ENCODE measurements around the gene SERP2. TPM values are rescaled to one million over a fixed set of nuclear protein-coding genes. Genes with fewer than 3 reads are reported as not detected.

SERP2 gene
- total and polyA plus RNA-seq, 10 of the 15 experiments (the other 5 are each of a cell fraction or from before 2014, with no cell fraction given), result not detected

GRCh38 chr13:44397766-44398223 is 24.2 kb downstream of the SERP2 start:
- RAD21 ChIA-PET (ENCODE audit: unreplicated experiment), result no interaction called here
- intact Hi-C loops (cut with micrococcal nuclease; ENCODE audit: unreplicated experiment) (no loop called here), in situ Hi-C loops (cut with MboI) (no loop called here)
- TF ChIP-seq FOS (IDR thresholded peaks at IDR 0.05; ENCODE audit: borderline replicate concordance, extremely low read depth, insufficient read length), result no peak
- TF ChIP-seq SUPT20H (IDR thresholded peaks at IDR 0.05; ENCODE audit: borderline replicate concordance, control insufficient read depth, low read depth, low read length), result no peak
- no peak for TF ChIP-seq NBN (IDR thresholded peaks at IDR 0.05)
- TF ChIP-seq SMAD5 (IDR thresholded peaks at IDR 0.05; ENCODE audit: low read depth), result no peak
- TF ChIP-seq POLR2AphosphoS5 (IDR thresholded peaks at IDR 0.05; ENCODE audit: low read length), result no peak
- no peak for TF ChIP-seq ZNF687 (IDR thresholded peaks at IDR 0.05)
- TF ChIP-seq MTA3 (IDR thresholded peaks at IDR 0.05; ENCODE audit: borderline replicate concordance, low read length), result no peak
- no peak for TF ChIP-seq ZBTB4 (CRISPR knock-in tag; IDR thresholded peaks at IDR 0.05)
- TF ChIP-seq NFYB (IDR thresholded peaks at IDR 0.05; ENCODE audit: insufficient read depth, low read depth, low read length), result no peak
- TF ChIP-seq HDGF (IDR thresholded peaks at IDR 0.05), result no peak
- no peak for TF ChIP-seq STAT3 (IDR thresholded peaks at IDR 0.05; ENCODE audit: low read depth, low read length)
- TF ChIP-seq SIX5 (IDR thresholded peaks at IDR 0.05; ENCODE audit: low read depth, low read length, severe bottlenecking), result no peak
- TF ChIP-seq TARDBP (IDR thresholded peaks at IDR 0.05; ENCODE audit: borderline replicate concordance), result no peak
- no peaks in the 10 kb centered on the region; a peak in 1 of 4 replicates for H3K27me3 ChIP-seq (replicated peaks in 1 of 2; ENCODE audit: control insufficient read depth in 2 of 2, insufficient read depth in 2 of 2, low read length in 1 of 2)
- no peak for DNase-seq (ENCODE audit: low read depth, low spot score)
- SMC1A ChIA-PET (ENCODE audit: uncharacterized antibody, unreplicated experiment), result no interaction called here
- H3K9me3 ChIP-seq (replicated peaks; ENCODE audit: control insufficient read depth, insufficient read depth, low read length), result no peaks in the 10 kb centered on the region
- BruUV-seq (replicated peaks), result no TSS peak
- WGBS (ENCODE audit: insufficient coverage, insufficient replicate concordance, low lambda C conversion rate, missing lambda C conversion rate), result 2% methylated on average over 3 of the region's 3 CpGs
- no peaks in the 10 kb centered on the region for H3K4me1 ChIP-seq (ENCODE audit: control insufficient read depth, insufficient read depth, low read length)
- no peak overlapping the region for H3K9ac ChIP-seq (ENCODE audit: control insufficient read depth, insufficient read depth, low read length)
- no peak for ATAC-seq
- H3K4me2 ChIP-seq (ENCODE audit: control insufficient read depth, insufficient read depth), result no peak overlapping the region
- no peaks in the 10 kb centered on the region for H4K20me1 ChIP-seq (ENCODE audit: control insufficient read depth, insufficient read depth)
- H2AFZ ChIP-seq (ENCODE audit: control insufficient read depth, low read depth, low read length), result no peak overlapping the region
- no peak for FAIRE-seq
- no peaks in the 10 kb centered on the region for H3K36me3 ChIP-seq (ENCODE audit: control insufficient read depth in 2 of 2, insufficient read depth in 2 of 2, low read length in 1 of 2)
- H3K4me3 ChIP-seq, result no peak overlapping the region
- no peaks in the 10 kb centered on the region for H3K79me2 ChIP-seq (ENCODE audit: control insufficient read depth, insufficient read depth, low read length)
- CTCF ChIA-PET, result no interaction called here
- POLR2A ChIA-PET, result no interaction called here
- H3K27ac ChIP-seq (ENCODE audit: control insufficient read depth, insufficient read depth), result no peak overlapping the region

Measured in GM12878 (cell line).